Activated CD8-positive, alpha-beta memory T cell treated with anti-CD3 and anti-CD28 coated beads, Interleukin-2, amount 50 U/mL, for 1 hour (primary cell): ENCODE data around the gene DDX24.
A peak's percentile ranks its signal among the peaks of the same experiment; 100 is the strongest.

ENCODE experiments used
- DNase-seq: peaks from one replicate; pipeline ENCODE4 v3.0.0-alpha.2; 2020; ENCODE audit errors: extremely low read depth

The DDX24 gene

DNA sequence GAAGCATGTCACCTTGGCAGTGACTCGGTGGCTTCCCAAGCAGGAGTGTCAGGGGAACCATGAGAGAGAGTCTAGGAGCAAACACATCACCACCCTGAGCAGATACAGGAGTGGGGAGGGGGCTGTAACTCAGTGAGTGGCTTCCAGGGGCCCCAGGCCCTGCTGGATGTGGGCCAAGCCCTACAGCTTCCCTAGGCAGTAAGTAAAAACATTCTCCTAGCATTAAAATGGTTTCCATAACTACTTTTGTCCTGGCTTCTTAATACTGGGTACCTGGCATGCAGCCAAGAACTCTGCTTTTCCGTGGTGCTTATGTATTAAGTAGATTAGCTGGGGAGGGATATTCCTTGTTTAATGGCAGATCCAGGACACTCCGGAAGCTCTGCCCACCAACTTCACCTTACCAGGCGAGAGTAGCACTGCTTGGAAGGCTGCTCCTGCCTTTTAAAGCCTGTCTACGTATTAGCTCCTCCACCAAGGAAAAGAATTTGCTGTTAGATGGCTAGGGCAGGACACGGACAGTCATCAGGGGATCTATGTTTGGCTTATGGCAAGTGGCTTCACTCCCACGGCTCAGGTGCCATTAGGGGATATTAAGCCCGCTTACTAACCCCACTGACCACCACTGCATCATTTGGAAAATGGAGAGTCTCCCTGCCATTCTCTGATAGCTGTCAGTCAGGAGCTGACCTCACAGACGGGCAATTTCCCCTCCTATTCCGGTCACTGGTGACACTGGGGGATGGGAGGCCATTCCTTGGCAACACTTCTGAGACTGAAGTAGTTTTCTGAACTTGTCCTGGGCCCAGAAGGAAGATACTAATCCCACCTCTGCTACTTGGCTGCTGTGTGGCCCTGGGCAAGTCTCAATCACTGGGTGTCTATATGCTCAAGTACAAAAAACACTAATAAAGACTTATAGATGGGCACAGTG, 32.0 kb downstream of the DDX24 start:
- no peak for DNase-seq

DNA sequence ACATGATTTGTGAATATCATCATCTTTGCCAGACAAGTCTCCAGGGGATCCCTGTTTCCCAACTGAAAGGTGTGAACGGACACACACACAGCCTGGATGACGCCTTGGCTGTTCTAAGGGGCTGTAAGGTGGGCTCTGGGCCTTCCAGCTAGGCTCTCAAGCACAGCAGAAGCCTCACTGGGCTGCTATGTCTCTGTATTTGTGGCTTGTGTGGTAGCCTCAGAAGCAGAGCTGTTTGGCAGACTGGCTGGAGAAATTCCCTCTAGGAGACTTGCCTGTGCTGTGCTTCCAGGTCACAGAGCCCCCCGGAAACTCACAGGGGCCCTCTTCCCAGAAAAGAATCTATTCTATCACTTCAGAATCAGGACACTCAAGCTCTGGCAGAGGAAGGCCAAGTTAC, 33.4 kb downstream of the DDX24 start:
- DNase-seq, result no peak

DNA sequence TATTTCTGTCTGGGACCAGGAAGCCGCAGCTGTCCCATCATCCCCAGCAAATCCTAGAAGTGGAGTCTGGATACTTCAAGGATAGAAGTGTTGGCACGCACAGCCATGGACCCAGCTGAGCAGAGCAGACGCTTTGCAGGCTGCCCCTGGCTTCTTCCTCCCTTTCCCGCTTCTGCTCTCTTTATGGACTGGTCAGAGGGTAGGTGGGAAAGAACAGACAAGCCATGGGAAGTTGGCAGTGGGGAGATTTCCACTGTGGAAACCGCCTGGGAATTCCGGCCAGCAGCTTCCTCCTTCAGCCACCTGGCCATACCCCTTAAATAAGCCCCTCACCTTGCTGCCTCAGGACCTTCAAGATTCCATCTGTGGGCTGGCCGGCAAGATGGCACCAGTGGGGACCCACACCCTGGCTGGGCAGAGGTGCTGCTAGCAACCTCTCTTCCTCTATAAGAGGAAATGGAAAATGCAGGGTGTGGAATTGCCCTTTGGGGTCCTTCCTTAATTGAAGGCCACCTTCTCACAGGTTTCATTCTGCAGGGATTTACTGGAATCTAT, 34.2 kb downstream of the DDX24 start:
- no peak for DNase-seq

DNA sequence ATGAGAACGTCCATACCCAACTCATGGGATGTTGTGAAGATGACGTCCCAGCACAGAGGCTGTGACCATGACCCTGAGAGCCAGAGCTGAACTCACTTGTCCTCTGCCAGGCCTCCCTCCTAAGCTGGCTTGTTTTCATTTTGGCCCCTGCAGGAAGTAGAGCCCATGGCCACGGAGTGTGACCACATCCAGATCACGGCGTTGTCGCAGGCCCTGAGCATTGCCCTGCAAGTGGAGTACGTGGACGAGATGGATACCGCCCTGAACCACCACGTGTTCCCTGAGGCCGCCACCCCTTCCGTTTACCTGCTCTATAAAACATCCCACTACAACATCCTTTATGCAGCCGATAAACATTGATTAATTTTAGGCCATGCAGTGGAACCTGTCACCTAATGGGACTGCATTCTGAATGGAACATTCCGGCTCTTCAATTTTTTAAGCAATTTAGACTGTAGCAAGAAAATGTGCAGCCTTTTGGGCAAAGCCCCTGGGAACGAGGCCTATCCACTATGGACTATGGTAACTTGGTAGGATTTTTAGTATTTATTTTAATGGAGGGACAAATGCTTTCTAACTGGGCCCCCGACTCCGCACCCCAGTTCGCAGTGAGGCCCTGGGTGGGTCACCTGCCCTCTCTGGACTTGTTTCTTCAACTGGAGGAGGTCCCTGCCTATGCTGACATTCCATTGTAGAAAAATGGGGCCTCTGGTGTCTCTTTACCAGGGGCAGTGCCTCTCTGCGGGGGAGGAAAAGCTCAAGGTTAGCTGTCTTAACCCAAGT, 35.2 kb downstream of the DDX24 start:
- DNase-seq, result no peak

DNA sequence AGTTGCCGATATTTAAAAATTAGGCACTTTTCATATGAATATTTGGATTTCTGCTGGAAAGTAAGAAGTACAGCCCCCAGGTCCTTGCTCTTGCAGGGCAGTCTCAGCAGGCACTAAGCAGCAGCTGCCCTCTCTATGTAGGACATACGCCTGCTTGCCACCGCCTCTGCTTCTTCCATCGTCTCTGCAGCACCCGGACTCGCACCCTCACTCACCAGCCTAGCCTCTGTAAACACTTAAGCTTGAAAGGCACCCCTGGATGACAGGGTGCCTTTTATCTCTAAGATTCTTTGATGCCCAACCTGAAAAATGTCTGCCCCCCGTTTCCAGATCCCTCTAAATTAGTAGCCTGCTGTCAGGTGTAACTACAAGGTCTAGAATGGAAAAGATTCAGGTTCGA, 35.9 kb downstream of the DDX24 start:
- no peak for DNase-seq

DNA sequence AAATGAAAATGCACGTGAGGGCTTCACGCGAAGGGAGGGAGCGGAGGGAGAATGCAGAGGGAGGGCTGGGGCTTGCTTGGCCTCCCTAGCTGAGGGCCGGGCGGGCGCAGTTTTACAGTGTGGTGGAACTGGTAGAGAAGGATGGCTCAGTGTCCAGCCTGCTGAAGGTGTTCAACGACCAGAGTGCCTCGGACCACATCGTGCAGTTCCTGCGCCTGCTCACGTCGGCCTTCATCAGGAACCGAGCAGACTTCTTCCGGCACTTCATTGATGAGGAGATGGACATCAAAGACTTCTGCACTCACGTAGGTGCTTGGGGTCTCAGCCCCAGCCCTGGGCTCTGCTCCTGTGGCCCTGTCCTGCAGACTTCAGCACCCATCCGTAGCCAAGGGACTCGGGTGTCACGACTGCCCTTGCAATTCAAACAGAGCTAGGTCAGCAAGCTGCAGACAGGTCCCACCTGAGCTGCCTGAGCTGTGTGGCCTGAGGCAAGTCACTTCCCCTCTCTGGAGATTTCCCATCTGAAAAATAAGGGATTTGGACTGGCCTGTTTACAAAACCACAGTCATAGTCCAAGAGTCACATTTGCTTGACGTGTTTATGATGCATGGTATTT, 36.4 kb downstream of the DDX24 start:
- no peak for DNase-seq

DNA sequence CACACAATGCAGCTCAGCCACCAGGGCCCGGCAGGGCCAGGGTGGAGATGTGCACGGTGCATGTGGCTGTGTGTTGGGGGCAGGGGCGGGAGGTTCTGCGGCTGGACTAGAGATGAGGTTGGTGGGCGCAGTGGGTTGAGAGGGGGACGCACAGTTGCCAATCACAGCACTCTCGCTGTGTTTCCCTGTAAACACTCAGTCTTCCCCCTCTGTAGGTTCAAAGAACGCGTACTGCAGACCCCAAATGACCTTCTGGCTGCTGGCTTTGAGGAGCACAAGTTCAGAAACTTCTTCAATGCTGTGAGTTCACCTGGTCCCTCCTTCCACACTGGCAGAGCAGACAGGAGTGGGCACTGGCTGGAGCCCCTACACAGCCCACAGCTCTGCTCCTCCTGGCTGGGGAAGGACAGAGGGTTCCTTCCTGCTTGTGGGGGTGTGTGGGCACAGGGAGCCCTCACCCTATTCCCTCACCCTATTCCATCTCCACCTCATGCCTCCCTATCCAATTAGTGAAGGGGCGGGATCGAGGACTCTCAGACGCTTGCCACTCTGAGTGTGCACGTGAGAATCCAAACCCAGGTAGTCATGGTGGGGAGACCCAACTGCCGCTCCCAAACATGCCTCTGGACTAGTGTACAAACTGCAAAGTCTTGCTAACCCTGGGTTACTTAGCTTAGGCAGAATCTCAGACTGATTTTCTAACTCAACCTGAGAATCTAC, 37.1 kb downstream of the DDX24 start:
- no peak for DNase-seq

DNA sequence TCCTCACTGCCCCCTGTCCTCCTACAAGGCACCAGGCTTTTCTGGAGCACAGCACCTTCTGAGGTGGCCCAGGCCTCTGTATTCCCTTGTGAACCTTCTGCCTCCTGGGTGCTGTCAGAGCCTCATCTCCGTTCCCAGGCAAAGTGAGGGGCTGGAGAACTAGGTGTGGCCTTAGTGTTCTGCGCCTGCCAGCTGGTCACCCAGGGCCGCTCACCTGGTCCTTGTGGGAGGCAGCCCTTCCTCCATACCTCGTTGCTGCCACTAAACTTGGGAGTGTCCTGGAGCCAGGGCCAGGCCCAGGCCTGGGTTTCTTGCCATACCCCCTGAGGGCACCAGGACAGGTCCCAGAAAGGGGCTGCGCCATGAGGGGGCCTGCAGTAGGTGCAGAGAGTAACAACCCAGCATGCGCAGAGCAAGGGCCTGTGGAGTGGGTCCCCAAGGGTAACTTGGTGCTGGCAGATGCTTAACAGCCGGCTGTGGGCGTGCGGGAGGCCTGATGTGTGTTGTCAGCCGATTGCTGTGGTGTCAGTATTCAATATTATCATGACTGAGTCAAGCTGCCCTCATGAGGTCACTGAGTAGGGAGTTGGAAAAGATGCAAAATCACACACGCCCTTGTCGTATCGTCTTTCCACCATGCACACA, 37.8 kb downstream of the DDX24 start:
- no peak for DNase-seq

DNA sequence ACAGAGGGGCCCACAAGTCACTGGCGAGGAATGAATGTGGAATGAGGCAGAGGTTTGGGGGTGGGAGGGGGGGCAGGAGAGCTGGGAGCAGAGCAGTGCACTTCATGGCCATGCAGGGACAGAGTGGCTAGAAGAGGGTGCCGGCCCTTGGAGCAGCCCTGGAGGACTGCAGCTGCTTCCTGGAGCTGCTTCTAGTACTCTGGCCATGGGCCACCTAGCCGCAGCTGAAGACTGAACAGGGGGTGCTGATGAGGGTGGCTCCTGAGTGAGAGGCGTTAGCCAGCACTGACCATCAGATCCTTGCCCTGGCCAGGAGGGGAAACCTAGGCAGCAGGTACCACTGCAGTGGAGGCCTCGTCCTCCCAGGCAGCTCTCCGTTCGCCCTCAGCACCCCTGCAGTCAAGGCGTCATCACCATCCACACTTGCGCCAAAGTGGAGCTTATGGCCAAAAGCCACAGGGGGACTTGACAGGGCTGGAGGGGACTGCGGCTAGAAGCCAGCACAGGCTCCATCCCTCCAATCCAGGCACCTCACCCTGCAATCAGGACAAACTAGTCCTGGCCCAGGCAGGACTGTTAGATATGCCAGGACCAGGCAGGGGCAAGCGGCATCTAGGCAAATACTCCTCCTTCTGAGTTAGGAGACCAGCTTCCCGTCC, 38.4 kb downstream of the DDX24 start:
- DNase-seq, result no peak

DNA sequence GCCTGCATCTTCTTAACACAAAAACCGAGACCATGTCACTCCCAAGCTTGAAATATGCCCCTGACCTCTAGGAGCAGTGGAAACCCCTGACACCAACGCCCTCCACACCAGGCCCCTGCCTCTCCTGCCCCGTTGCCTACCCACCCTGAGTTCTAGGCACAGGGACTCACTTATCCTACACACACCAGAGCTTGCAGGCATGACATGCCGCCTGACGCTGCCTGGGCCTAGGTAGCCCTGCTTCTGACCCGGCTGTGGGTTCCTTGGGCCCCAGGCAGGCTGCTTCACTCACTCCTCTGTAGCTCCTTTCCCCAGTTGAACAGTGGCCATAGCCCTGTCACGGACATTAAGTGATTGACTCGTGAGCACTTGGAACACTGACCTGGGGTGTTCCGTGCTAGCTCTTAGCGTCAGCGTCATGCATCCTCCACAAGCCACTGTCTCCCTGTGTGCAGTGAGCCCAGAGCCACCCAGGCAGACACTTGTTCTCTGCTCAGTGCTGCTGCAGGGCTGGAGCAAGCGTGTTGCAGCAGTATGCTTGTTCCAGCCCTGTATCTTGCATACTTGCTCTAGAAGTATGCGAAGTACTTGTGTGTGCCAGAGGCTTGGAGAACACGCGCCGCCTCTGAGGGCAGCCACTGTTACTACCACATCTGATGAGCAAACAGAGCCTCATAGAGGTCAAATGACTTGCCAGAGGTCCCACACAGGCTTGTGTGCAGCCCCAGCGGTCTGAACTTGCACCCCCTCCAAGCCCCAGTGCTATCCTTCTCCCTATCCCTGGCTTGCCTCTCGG, 39.3 kb downstream of the DDX24 start:
- no peak for DNase-seq

DNA sequence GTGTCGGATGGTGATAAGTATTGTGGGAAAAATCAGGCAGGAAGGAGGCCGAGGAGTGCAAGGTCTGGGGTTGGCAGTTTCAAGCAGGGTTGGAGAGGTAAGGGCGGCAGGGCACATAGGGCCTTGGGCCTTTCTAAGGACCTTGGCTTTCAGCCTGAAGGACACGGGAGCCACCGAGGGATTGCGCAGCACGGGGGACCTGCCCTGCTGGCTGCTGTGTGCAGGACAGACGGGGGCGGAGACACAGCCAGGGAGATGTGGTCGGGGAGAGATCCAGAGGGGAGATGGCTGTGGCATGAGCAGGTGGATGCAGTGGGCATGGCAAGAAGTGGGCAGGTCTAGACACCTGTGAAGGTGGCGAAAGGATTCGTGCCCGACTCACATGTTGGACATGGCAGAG, 40.2 kb downstream of the DDX24 start:
- DNase-seq, result no peak

DNA sequence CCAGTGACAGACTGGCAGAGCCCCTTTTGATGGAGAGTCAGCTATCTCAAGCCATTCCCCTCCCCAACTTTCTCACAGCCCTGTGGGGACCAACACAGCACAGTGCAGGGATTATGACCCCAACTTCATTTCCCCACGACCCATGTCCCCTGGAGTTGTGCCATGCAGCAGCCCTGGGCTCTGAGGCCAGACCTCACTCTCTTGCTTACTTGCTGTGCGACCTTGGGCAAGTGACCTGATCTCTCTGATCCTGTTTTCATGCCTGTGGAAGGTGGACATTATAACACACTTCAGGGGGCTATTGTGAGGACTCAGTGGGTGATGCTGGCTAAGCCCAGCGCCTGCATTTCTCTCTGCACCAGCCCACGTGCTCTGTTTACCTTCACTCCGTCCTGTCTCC, 40.8 kb downstream of the DDX24 start:
- no peak for DNase-seq

DNA sequence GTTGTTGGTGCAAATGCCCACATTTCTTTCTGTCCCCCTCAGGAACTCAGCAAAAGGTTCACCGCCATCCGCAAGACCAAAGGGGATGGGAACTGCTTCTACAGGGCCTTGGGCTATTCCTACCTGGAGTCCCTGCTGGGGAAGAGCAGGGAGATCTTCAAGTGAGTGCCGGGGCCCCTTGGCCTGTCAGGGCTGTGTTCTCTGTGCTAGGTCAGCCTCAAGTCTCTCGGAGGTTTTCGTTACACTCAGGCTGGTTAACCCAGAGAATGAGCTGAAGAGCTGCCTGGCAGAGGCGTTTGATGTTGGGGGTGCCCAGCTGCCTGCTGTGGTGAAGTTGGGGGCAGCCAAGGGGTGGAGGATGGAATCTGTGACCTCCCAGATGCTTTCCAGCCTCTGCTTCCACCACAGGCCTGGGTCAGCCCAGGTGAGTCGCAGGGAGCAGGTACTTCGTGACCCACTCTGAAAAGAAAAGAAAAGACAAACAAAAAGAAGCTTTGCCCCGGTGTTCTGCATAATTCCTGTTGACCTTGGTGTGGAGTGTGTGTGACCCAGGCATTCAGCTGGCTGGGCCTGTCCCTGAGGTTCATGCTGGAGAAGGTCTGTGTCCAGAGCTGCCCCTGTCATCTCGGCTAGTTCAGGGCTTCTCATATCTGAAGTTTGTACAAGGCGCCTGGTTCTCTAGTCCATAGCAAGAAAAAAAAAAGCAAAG, 41.9 kb downstream of the DDX24 start:
- DNase-seq, result no peak

DNA sequence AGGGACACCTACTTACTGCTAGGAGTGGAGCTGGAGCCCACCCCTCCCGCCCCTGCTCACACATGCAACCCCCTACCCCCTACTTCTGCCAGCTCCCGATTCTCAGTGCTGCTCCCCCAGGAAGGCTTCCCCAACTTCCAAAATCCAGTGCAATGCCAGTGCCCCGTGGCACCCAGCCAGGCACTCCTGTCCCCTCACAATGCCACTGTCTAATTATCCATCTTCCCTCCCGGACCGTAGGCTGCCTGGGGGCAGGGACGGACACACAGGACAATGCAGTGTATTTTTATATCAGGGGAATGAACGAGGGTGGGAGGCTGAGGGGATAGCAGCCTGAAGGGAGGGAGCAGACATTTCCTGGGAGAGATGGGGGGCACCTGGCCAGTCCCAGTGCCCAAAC, 42.5 kb downstream of the DDX24 start:
- DNase-seq, result no peak

DNA sequence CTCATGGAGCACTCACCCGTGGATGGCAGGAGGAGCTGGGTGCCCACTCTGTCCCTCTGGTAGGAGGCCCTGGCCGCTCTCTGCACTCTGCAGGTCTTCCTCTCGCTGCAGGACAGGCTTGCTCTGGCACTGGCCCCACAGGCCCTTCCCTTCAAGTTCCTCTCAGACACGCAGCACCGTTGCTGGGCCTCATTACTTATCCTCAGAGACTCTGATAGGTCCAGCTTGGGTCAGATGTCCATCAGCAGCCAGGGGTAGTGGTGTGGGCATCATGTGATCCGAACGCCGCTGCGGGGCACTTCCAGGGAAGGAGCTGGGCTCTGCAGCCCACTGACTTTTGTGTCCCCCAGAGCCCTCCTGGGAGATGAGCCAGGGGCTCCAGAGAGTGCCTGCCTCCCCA, 43.0 kb downstream of the DDX24 start:
- no peak for DNase-seq

DNA sequence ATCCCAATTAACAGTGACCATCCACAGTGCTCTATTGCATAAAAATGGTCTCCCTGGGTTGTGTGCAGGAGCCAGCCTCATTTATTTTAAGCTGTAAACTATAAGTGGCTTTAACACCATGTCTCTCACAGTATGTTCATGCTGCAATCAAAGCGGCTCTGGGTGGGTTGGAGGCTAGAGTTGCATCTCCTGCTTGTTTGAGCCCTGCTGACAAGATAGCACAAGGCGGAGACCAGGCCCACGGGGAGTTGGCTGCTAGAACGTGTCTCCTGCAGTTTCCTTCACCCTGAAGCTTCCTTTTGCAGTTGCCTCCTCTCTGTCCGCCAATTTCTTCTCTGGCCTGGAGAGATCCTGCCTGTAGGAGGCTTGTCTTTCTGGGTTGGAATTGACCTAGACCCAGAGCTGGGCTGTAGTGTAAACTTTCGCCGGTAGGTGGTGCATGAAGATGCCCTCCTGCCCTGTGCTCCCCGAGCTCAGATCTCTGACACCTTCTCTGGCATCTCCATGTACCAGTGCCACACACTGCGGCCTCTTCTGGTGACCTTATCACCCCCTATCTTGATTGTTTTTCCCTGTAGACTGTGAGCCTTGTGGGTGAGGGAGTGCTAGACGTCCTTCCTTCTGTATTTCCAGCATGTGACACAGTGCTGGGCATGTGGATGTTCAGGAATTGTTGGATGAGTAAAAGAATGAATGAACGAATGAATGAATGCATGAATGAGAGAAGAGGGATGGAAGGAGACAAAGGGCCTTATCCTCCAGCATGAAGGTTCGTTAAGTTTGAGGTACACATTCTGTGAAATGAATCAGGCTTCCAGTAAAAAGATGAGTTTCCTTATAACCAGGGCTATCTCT, 44.5 kb downstream of the DDX24 start:
- peak; percentile 31 for DNase-seq

DNA sequence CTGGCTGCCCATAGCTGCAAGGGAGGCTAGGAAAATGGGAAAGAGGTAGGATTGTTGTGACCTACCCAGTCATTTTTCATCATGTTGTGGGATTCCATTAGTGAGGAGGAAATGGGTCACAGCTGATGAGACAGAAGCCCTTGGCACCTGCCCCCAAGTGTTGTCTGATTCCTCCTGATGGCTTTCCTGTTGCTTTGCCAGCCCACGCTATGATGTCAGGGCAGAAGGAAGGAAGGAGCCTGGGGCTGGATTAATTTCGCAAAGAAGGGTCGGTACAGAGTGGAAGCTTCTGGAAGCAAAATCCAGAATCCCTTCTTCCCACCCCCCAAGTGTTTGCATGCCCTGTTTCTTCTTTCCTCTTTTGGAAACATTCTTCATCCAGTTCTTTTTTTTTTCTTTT, 46.1 kb downstream of the DDX24 start:
- no peak for DNase-seq

DNA sequence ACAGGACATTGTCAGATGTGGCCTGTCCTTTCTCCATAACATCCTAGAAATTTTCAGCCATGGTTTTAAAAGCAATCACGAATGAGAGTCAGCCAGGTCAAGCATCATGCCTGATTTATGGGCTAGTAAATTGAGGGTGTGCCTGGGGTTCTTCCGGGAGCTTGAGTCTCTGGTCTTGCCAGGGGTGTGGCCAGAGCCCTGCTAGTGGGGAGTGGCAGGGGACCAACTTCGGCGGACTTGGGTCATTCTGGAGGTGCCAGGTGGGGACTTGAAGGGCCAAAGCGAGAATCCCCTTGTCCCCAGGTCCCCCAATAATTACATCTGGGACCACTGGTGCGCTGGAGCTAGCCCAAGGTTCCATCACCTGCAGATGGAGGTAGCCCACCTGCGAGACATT, 49.1 kb downstream of the DDX24 start:
- DNase-seq, result no peak
